K562 (cell line): ENCODE data around the gene LRRC49. TPM values are rescaled to one million over a fixed set of nuclear protein-coding genes. Genes with fewer than 3 reads are reported as not detected.

ENCODE experiments used
- ATAC-seq: fragments of 200-7000 bp; cut with Tn5 transposase; 3 replicates; pipeline ENCODE4 v1.9.1; 2020; ENCODE audit warnings: moderate library complexity
- Bru-seq: library from RNA; stranded (reverse); fragments of 400-500 nt; gene quantifications from one replicate; lab custom pipeline; 2021; lab: Mats Ljungman, UMichigan
- BruChase-seq, 2 experiments: library from RNA; stranded (reverse); fragments of 400-500 nt; gene quantifications; one replicate each; lab custom pipeline; 2021; lab: Mats Ljungman, UMichigan
- BruUV-seq: library from RNA; stranded (reverse); fragments of 400-500 nt; replicated peaks from 2 replicates; lab custom pipeline; 2021; lab: Mats Ljungman, UMichigan
- CTCF ChIA-PET: fragments of 300-600 bp; formaldehyde crosslinking; extraction: SDS; loops from one replicate; lab custom pipeline; 2021; ENCODE audit warnings: low intra/inter-chr PET ratio; lab: Yijun Ruan, JAX
- POLR2A ChIA-PET: fragments of 300-600, 350-650 bp; sonication (Branson Sonifier 250); formaldehyde crosslinking; extraction: SDS; loops from one replicate; lab custom pipeline; 2021; ENCODE audit warnings: antibody characterized with exemption, inconsistent platforms; lab: Yijun Ruan, JAX
- DNase-seq, 4 experiments: peaks; one replicate each; pipeline versions ENCODE4 v3.0.0 to v3.0.0-alpha.2; 2011 to 2018; ENCODE audit warnings: low spot score in 3 of 4, mixed read lengths in 3 of 4; ENCODE audit errors: extremely low read depth in 1 of 4
- FAIRE-seq: peaks from 2 replicates; lab custom pipeline; 2011; peaks lifted over from hg19 to GRCh38; lab: Jason Lieb, UNC
- H2AFZ ChIP-seq: 2 replicates; pipeline ENCODE4 v1.6.0; 2011; ENCODE audit warnings: low read depth, low read length, control low read depth, inconsistent platforms
- H3K27ac ChIP-seq: fragments of 200-600 bp; 3 replicates; pipeline ENCODE4 v1.8.0; 2011; ENCODE audit warnings: low read depth, mild to moderate bottlenecking, control low read depth, inconsistent platforms, low read length, moderate library complexity, mixed read lengths; ENCODE audit errors: extremely low read depth
- H3K27me3 ChIP-seq, 2 experiments: fragments of 300-600 bp in 1 of 2; 2 replicates in 1 of 2; 3 replicates in 1 of 2; pipeline versions ENCODE4 v1.6.0 to v1.8.0; 2011; ENCODE audit warnings: inconsistent platforms in 2 of 2, low read length in 2 of 2, mild to moderate bottlenecking in 1 of 2, mixed read lengths in 1 of 2, moderate library complexity in 1 of 2; ENCODE audit not compliant: control insufficient read depth in 2 of 2, insufficient read depth in 2 of 2
- H3K36me3 ChIP-seq: fragments of 300-600 bp; 3 replicates; pipeline ENCODE4 v1.8.0; 2011; ENCODE audit warnings: mild to moderate bottlenecking, low read length, inconsistent platforms; ENCODE audit not compliant: control insufficient read depth, insufficient read depth
- H3K4me1 ChIP-seq, 2 experiments: fragments of 200-600 bp in 1 of 2; replicated peaks in 1 of 2; 2 replicates in 1 of 2; 3 replicates in 1 of 2; pipeline versions ENCODE4 v1.5.1 to v1.8.0; 2011; ENCODE audit warnings: inconsistent platforms in 2 of 2, low read length in 2 of 2, mild to moderate bottlenecking in 1 of 2, mixed read lengths in 1 of 2, moderate library complexity in 1 of 2; ENCODE audit not compliant: control insufficient read depth in 2 of 2, insufficient read depth in 2 of 2
- H3K4me2 ChIP-seq: 2 replicates; pipeline ENCODE4 v1.6.1; 2011; ENCODE audit warnings: low read length, control low read depth, inconsistent platforms, mixed read lengths; ENCODE audit not compliant: insufficient read depth
- H3K4me3 ChIP-seq: fragments of 200-600 bp; sonication (generic), shearing (Covaris generic); 2 replicates; pipeline ENCODE4 v1.5.1; 2016; ENCODE audit warnings: control low read depth, inconsistent platforms
- H3K79me2 ChIP-seq: fragments of 200-600 bp; 3 replicates; pipeline ENCODE4 v1.8.0; 2011; ENCODE audit warnings: low read length, inconsistent platforms; ENCODE audit not compliant: control insufficient read depth, insufficient read depth
- H3K9ac ChIP-seq, 2 experiments: 2 replicates each; pipeline versions ENCODE4 v1.6.0 to v1.6.1; 2011; ENCODE audit warnings: low read depth in 2 of 2, low read length in 2 of 2, control low read depth in 1 of 2, inconsistent platforms in 1 of 2, mild to moderate bottlenecking in 1 of 2, mixed read lengths in 1 of 2; ENCODE audit not compliant: insufficient read depth in 1 of 2
- H3K9me1 ChIP-seq: one replicate; pipeline ENCODE4 v1.6.0; 2011; ENCODE audit warnings: inconsistent platforms, mild to moderate bottlenecking, low read length, moderate library complexity; ENCODE audit not compliant: control insufficient read depth, insufficient read depth
- H3K9me3 ChIP-seq: replicated peaks from 2 replicates; pipeline ENCODE4 v1.5.1; 2011; ENCODE audit warnings: low read depth, low read length, inconsistent platforms; ENCODE audit not compliant: control insufficient read depth, insufficient read depth
- H4K20me1 ChIP-seq: replicated peaks from 2 replicates; pipeline ENCODE4 v1.6.1; 2011; ENCODE audit warnings: low read length, inconsistent platforms, mixed read lengths; ENCODE audit not compliant: control insufficient read depth, insufficient read depth
- CHD4 ChIP-seq: fragments of 200-600 bp; sonication (generic); IDR thresholded peaks from 3 replicates; pipeline ENCODE4 v1.6.1; 2012; ENCODE audit warnings: low read depth, mild to moderate bottlenecking, mixed read lengths, low read length, inconsistent platforms; ENCODE audit not compliant: insufficient read depth, insufficient replicate concordance, poor library complexity, severe bottlenecking
- CSDE1 ChIP-seq, 2 experiments: fragments of 450-650 bp; IDR thresholded peaks; 2 replicates each; pipeline ENCODE4 v1.6.1; 2016; ENCODE audit warnings: mild to moderate bottlenecking in 1 of 2
- FOXP4 ChIP-seq: sonication (generic); formaldehyde crosslinking; IDR thresholded peaks from 2 replicates; pipeline ENCODE4 v1.8.0; 2022; ENCODE audit warnings: mild to moderate bottlenecking, missing genetic modification reagents, borderline replicate concordance
- GABPB1 ChIP-seq: sonication (generic); formaldehyde crosslinking; IDR thresholded peaks from 2 replicates; pipeline ENCODE4 v1.8.0; 2022; ENCODE audit warnings: mild to moderate bottlenecking, missing genetic modification reagents
- ILK ChIP-seq: fragments of 450-650 bp; IDR thresholded peaks from 2 replicates; pipeline ENCODE4 v1.6.1; 2016; ENCODE audit warnings: missing genetic modification characterization, low read depth, mild to moderate bottlenecking, missing compliant biosample characterization, moderate library complexity, borderline replicate concordance
- MEF2A ChIP-seq: IDR thresholded peaks from 2 replicates; pipeline ENCODE4 v1.6.1; 2011; ENCODE audit warnings: low read depth, mild to moderate bottlenecking, low read length, moderate library complexity; ENCODE audit not compliant: control insufficient read depth
- NONO ChIP-seq, 2 experiments: fragments of 200-400 bp in 1 of 2; fragments of 450-650 bp in 1 of 2; formaldehyde crosslinking in 1 of 2; IDR thresholded peaks; 2 replicates each; pipeline ENCODE4 v1.6.1; 2017; ENCODE audit warnings: low read depth in 2 of 2, mild to moderate bottlenecking in 2 of 2, moderate library complexity in 2 of 2, low read length in 1 of 2
- RBBP5 ChIP-seq: fragments of 200-600 bp; sonication (generic); IDR thresholded peaks from 2 replicates; pipeline ENCODE4 v1.6.1; 2012; ENCODE audit warnings: borderline replicate concordance, mild to moderate bottlenecking, low read length, control low read depth, inconsistent platforms; ENCODE audit not compliant: insufficient read depth, poor library complexity, severe bottlenecking
- RBFOX2 ChIP-seq: fragments of 200-400 bp; formaldehyde crosslinking; IDR thresholded peaks from 2 replicates; pipeline ENCODE4 v1.6.1; 2017; ENCODE audit warnings: low read depth, mild to moderate bottlenecking, low read length, moderate library complexity
- RFX1 ChIP-seq: fragments of 450-650 bp; IDR thresholded peaks from 2 replicates; pipeline ENCODE4 v1.6.1; 2016; ENCODE audit warnings: mild to moderate bottlenecking, moderate library complexity
- TCFL5 ChIP-seq: fragments of 250-450 bp; sonication (Bioruptor Pico); conservative IDR thresholded peaks from 2 replicates; pipeline ENCODE4 v1.6.1; 2021; ENCODE audit warnings: mild to moderate bottlenecking, moderate library complexity, matching md5 sums
- TGIF2 ChIP-seq: sonication (generic); formaldehyde crosslinking; IDR thresholded peaks from 2 replicates; pipeline ENCODE4 v1.8.1; 2022; ENCODE audit warnings: mild to moderate bottlenecking, missing genetic modification reagents, moderate library complexity
- WGBS: fragments of 100-300 bp; shearing (Covaris generic); methylation state at CpG from one replicate; pipeline ENCODE4 v1.1.6; 2016; ENCODE audit warnings: low coverage, mixed read lengths; ENCODE audit not compliant: insufficient coverage; ENCODE audit errors: missing lambda C conversion rate; 5-methylcytosine and 5-hydroxymethylcytosine counted together
- in situ Hi-C: fragments of 300-500 bp; cut with MboI; formaldehyde crosslinking; loops from 4 replicates; pipeline ENCODE4 v1.15.0; 2018; ENCODE audit warnings: inconsistent platforms, mixed read lengths
- intact Hi-C: fragments of 100-400 bp; cut with micrococcal nuclease; formaldehyde crosslinking; loops from 2 replicates; pipeline ENCODE4 v1.14.2; 2022
- long read RNA-seq, 3 experiments: library from polyadenylated mRNA in 2 of 3; library from RNA in 1 of 3; unstranded in 2 of 3; stranded (forward) in 1 of 3; transcript quantifications; one replicate each; pipeline ENCODE4 v2.0.0, GENCODE V29; 2019 to 2022
- polyA minus RNA-seq, 3 experiments: library from RNA; depleted of rRNA, polyadenylated mRNA; stranded (reverse); fragments of >200 nt; gene quantifications; 2 replicates each; pipeline ENCODE4 v1.2.3, GENCODE V29; 2011
- polyA plus RNA-seq, 8 experiments: library from polyadenylated mRNA; depleted of rRNA in 4 of 8; stranded (reverse) in 5 of 8; unstranded in 3 of 8; fragments of >200 nt; fragmentation: Nextera tagmentation in 2 of 8; fragmentation: Illumina TruSeq in 1 of 8; extraction: Ambion mirVana in 2 of 8; extraction: Trizol in 1 of 8; gene quantifications; 2 replicates each; pipeline versions ENCODE4 v1.2.1 to v1.2.3, GENCODE V29; 2011 to 2014; ENCODE audit warnings: inconsistent platforms in 1 of 8, missing spikeins in 1 of 8
- total RNA-seq, 7 experiments: library from RNA; depleted of rRNA in 6 of 7; stranded (reverse); fragments of >200 nt in 6 of 7; fragmentation: Illumina TruSeq in 2 of 7; extraction: Trizol in 2 of 7; gene quantifications; 2 replicates each; pipeline versions ENCODE4 v1.2.1 to v1.2.3, GENCODE V29; 2011 to 2021; ENCODE audit warnings: low replicate concordance in 1 of 7

The LRRC49 gene
- total RNA-seq (2011; cell fraction: chromatin; rRNA removed; ENCODE audit: low replicate concordance), result not detected in 2 replicates
- total RNA-seq (2011; cell fraction: nucleolus; rRNA removed), result not detected in 2 replicates
- not detected in 2 replicates for total RNA-seq (2011; cell fraction: nucleoplasm; rRNA removed)
- total RNA-seq (2014; rRNA removed), result not detected in 2 replicates
- total RNA-seq (2014; rRNA removed; fragmentation: Illumina TruSeq; extraction: Trizol), result not detected in 2 replicates
- total RNA-seq (2015; rRNA removed; fragmentation: Illumina TruSeq; extraction: Trizol), result not detected in 2 replicates
- not detected in 2 replicates for total RNA-seq (2021)
- polyA plus RNA-seq (2011; rRNA removed), result not detected in 2 replicates
- polyA plus RNA-seq (2011; cell fraction: cytosol; rRNA removed), result not detected in 2 replicates
- not detected in 2 replicates for polyA plus RNA-seq (2011; cell fraction: nucleus; rRNA removed)
- polyA plus RNA-seq (2012), result 0.24 TPM in 1 of 2 replicates, not detected in the other
- polyA plus RNA-seq (2014; fragmentation: Illumina TruSeq; extraction: Trizol), result not detected in 2 replicates
- polyA plus RNA-seq (2014; fragmentation: Nextera tagmentation; extraction: Ambion mirVana), result not detected
- polyA plus RNA-seq (2014; rRNA removed), result 0.32 TPM in 1 of 2 replicates, not detected in the other
- not detected in 2 replicates for polyA minus RNA-seq (2011; rRNA and poly(A)+ RNA removed)
- polyA minus RNA-seq (2011; cell fraction: cytosol; rRNA and poly(A)+ RNA removed), result not detected in 2 replicates
- not detected in 2 replicates for polyA minus RNA-seq (2011; cell fraction: nucleus; rRNA and poly(A)+ RNA removed)
- Bru-seq, nascent RNA, result percentile 7 among the genes with signal in this experiment
- BruChase-seq, experiment 1, labeled RNA remaining after a 2-hour chase, result percentile 6 among the genes with signal in this experiment
- percentile 10 among the genes with signal in this experiment for BruChase-seq, experiment 2, labeled RNA remaining after a 6-hour chase
- long read RNA-seq, experiment 1, result 0 reads
- long read RNA-seq, experiment 2, result 0 reads
- long read RNA-seq, experiment 3, result 0 reads

GRCh38 chr15:70892002-70892911, at the start of gene LRRC49, which contains the start of gene THAP10:
Gene LRRC49, plus strand, starts transcription at chr15:70892826. Its CDS starts 69 bp downstream, at chr15:70892895.
Gene THAP10, minus strand, starts transcription at chr15:70892433. Its CDS starts 161 bp downstream, at chr15:70892272.
- peak within 1 kb of the TSS; percentile 61 for H3K4me2 ChIP-seq
- in situ Hi-C loops (no loop called here), intact Hi-C loops (no loop called here)
- CTCF ChIA-PET, result no interaction called here
- H4K20me1 ChIP-seq, result no peaks in the 10 kb centered on the region
- H3K27me3 ChIP-seq, result no peaks in the 10 kb centered on the region
- H3K79me2 ChIP-seq, result no peaks in the 10 kb centered on the region
- no peak within 1 kb of the TSS; a peak in 1 of 4 replicates for H3K9ac ChIP-seq
- no peaks in the 10 kb centered on the region for H3K36me3 ChIP-seq
- peaks cover 0 to 9% of the 10 kb centered on the region in 2 experiments; a peak in 2 of 5 replicates for H3K4me1 ChIP-seq
- H2AFZ ChIP-seq, result peak within 1 kb of the TSS; percentile 82
- no peak within 1 kb of the TSS for H3K27ac ChIP-seq
- no TSS peak for BruUV-seq
- no peaks in the 10 kb centered on the region for H3K9me3 ChIP-seq
- DNase-seq (peak in 3 of 4 experiments; percentile 8 to 21 (median 9)), ATAC-seq (peak; percentile 93), FAIRE-seq (no peak)
- peak within 1 kb of the TSS; percentile 35 for H3K4me3 ChIP-seq
- 11% methylated on average over 35 of the region's 61 CpGs for WGBS
- POLR2A ChIA-PET, result interaction anchor here (0.6 kb wide), 1 partner anchor 854 kb away, joined by 3 read pairs; no protein-coding TSS in a partner anchor
- no peaks in the 10 kb centered on the region for H3K9me1 ChIP-seq
- TF ChIP-seq TGIF2 (CRISPR knock-in tag) (no peak), RBFOX2 (peak; percentile 51), CSDE1 (IDR thresholded peaks at IDR 0.05) (peak in 1 of 2 experiments; percentile 69; a peak in 1 of 4 replicates), FOXP4 (no peak), GABPB1 (CRISPR knock-in tag) (peak; percentile 71; the same call in 1 of the 2 replicates), CHD4 (no peak), NONO (IDR thresholded peaks at IDR 0.05; ENCODE audit: low read depth in 2 of 2, low read length in 1 of 2) (no peak), MEF2A (no peak), ILK (tag) (no peak), RBBP5 (no peak), RFX1 (peak; percentile 95), TCFL5 (CRISPR knock-in tag) (no peak)
